Measurements from ENCODE around the gene CYBA. TPM values are rescaled to one million over a fixed set of nuclear protein-coding genes. Genes with fewer than 3 reads are reported as not detected.

The CYBA gene
- total and polyA plus RNA-seq, 2 donors (not counting 1 experiment from before 2014, with no cell fraction given): 701 to 1,336 TPM

DNA sequence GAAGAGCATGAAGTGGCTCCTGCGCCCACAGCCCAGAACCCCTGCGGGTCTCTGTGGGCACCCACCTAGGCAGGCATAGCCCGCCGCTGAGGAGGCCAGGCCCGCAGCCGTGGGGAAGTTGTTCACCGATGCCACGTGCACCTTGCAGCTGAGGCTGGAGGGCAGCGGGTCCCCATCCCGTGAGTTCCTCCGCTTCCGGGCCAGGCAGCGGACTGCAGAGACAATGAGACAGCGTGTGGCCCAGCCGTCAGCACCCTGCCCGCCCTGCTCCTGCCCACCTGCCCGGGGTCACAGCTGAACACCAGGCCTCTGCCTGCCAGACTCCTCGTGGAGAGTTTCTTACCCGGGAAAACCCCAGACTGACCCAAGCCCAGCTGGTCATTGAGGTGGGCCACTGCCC, 6.5 kb upstream of the CYBA start:
- peaks cover 50% of the 10 kb centered on the region for H3K79me2 ChIP-seq (ENCODE audit: control insufficient read depth, insufficient read depth, low read length)
- Mint-ChIP-seq H3K27ac (no peak overlapping the region), H3K27me3 (no peaks in the 10 kb centered on the region), H3K4me1 (peaks cover 20% of the 10 kb centered on the region), H3K9me3 (ENCODE audit: insufficient read depth) (no peaks in the 10 kb centered on the region), H3K4me3 (no peak overlapping the region)
- H3K4me1 ChIP-seq (ENCODE audit: control insufficient read depth in 2 of 2, insufficient read depth in 2 of 2, low read length in 2 of 2): peaks cover 15 to 26% of the 10 kb centered on the region in 2 donors
- DNase-seq (no peak), ATAC-seq (ENCODE audit: low read depth) (no peak)
- H3K27me3 ChIP-seq (replicated peaks in 1 of 4; ENCODE audit: control extremely low read depth in 1 of 4, control insufficient read depth in 3 of 4, insufficient read depth in 4 of 4, low read length in 3 of 4): no peaks in the 10 kb centered on the region
- peaks cover 0 to 17% of the 10 kb centered on the region in 2 experiments for H3K36me3 ChIP-seq (replicated peaks in 1 of 2; ENCODE audit: control extremely low read depth in 1 of 2, control insufficient read depth in 1 of 2, extremely low read depth in 1 of 2, insufficient read depth in 2 of 2, low read length in 1 of 2)
- no peak overlapping the region for H3K9ac ChIP-seq (ENCODE audit: low read length)
- H2AFZ ChIP-seq (ENCODE audit: insufficient read depth, low read depth, low read length, poor library complexity, severe bottlenecking): no peak overlapping the region
- ChIA-PET CTCF (interaction anchor here (0.9 kb wide), 1 partner anchor 117 kb away, joined by 3 read pairs; no protein-coding TSS in a partner anchor), POLR2A (no interaction called here)
- no peak overlapping the region for H3K4me2 ChIP-seq (replicated peaks; ENCODE audit: low read depth, low read length, poor library complexity, severe bottlenecking)
- no peaks in the 10 kb centered on the region for H4K20me1 ChIP-seq (ENCODE audit: control insufficient read depth, insufficient read depth, low read length, poor library complexity, severe bottlenecking)
- 95% methylated on average over 19 of the region's 19 CpGs for WGBS (ENCODE audit: insufficient coverage)
- H3K27ac ChIP-seq (ENCODE audit: low read length in 2 of 2): no peak overlapping the region
- intact Hi-C loops (cut with micrococcal nuclease): no loop called here
- TF ChIP-seq CTCF (IDR thresholded peaks at IDR 0.05) (no peak), EZH2 (IDR thresholded peaks at IDR 0.05; ENCODE audit: borderline replicate concordance, insufficient read depth, low read depth, low read length, poor library complexity, severe bottlenecking) (no peak)
- no peak overlapping the region for H3K4me3 ChIP-seq (ENCODE audit: control extremely low read depth in 1 of 5, extremely low read depth in 1 of 5, insufficient read depth in 1 of 5, low read depth in 2 of 5, low read length in 4 of 5)
- no peaks in the 10 kb centered on the region for H3K9me3 ChIP-seq (ENCODE audit: control extremely low read depth in 1 of 3, control insufficient read depth in 2 of 3, insufficient read depth in 1 of 3, low read length in 2 of 3)

DNA sequence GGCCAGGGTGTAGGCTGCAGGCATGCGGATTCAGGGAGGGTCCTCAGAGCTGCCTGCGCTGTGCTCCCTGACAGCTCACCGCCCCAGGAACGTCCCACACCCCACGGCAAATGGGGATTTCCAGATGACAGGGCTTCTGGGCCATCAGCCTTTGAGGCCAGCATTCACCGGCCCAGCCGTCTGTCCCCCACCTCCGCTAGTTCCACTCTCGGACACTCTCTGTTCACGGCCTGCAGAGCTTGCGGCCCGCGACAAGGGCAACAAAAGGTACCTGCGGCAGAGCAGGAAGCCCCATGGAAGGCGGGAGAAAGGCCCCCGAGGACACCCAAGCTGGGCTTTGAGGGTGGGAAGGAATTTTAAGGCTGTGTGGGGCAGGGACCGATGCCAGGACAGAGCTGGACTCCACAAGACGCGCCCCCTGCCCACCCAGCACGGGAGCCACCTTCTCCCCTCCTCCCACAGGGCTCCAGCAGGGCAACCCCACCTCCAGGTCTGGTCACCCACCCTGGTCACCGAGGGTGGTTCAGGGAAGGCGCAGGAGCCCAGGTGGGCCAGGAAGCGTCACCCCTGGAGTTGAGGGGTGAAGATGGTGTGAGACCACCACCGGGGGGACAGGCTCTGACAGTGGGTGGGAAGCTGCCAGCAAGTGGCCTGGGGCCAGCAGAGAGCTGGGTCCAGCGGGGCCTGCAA, 5.6 kb upstream of the CYBA start:
- Mint-ChIP-seq H3K27ac (no peak overlapping the region), H3K27me3 (no peaks in the 10 kb centered on the region), H3K4me3 (no peak overlapping the region), H3K9me3 (ENCODE audit: insufficient read depth) (no peaks in the 10 kb centered on the region), H3K4me1 (peaks cover 21% of the 10 kb centered on the region)
- H3K4me2 ChIP-seq (replicated peaks; ENCODE audit: low read depth, low read length, poor library complexity, severe bottlenecking): no peak overlapping the region
- intact Hi-C loops (cut with micrococcal nuclease): no loop called here
- no peaks in the 10 kb centered on the region for H3K9me3 ChIP-seq (ENCODE audit: control extremely low read depth in 1 of 3, control insufficient read depth in 2 of 3, insufficient read depth in 1 of 3, low read length in 2 of 3)
- 83% methylated on average over 16 of the region's 25 CpGs for WGBS (ENCODE audit: insufficient coverage)
- CTCF ChIA-PET: no interaction called here
- H3K4me1 ChIP-seq (ENCODE audit: control insufficient read depth in 2 of 2, insufficient read depth in 2 of 2, low read length in 2 of 2): peaks cover 16 to 28% of the 10 kb centered on the region in 2 donors
- H3K27ac ChIP-seq (ENCODE audit: low read length in 2 of 2): no peak overlapping the region
- H3K36me3 ChIP-seq (replicated peaks in 1 of 2; ENCODE audit: control extremely low read depth in 1 of 2, control insufficient read depth in 1 of 2, extremely low read depth in 1 of 2, insufficient read depth in 2 of 2, low read length in 1 of 2): peaks cover 0 to 18% of the 10 kb centered on the region in 2 experiments
- no peak overlapping the region for H3K4me3 ChIP-seq (ENCODE audit: control extremely low read depth in 1 of 5, extremely low read depth in 1 of 5, insufficient read depth in 1 of 5, low read depth in 2 of 5, low read length in 4 of 5)
- ATAC-seq (ENCODE audit: low read depth): no peak
- H3K9ac ChIP-seq (ENCODE audit: low read length): no peak overlapping the region
- POLR2A ChIA-PET: interaction anchor here (0.7 kb wide), 1 partner anchor 65 kb away, joined by 5 read pairs; no protein-coding TSS in a partner anchor
- DNase-seq: no peak
- peaks cover 45% of the 10 kb centered on the region for H3K79me2 ChIP-seq (ENCODE audit: control insufficient read depth, insufficient read depth, low read length)
- H4K20me1 ChIP-seq (ENCODE audit: control insufficient read depth, insufficient read depth, low read length, poor library complexity, severe bottlenecking): no peaks in the 10 kb centered on the region
- H3K27me3 ChIP-seq (replicated peaks in 1 of 4; ENCODE audit: control extremely low read depth in 1 of 4, control insufficient read depth in 3 of 4, insufficient read depth in 4 of 4, low read length in 3 of 4): no peaks in the 10 kb centered on the region
- H2AFZ ChIP-seq (ENCODE audit: insufficient read depth, low read depth, low read length, poor library complexity, severe bottlenecking): no peak overlapping the region
- TF ChIP-seq EZH2 (IDR thresholded peaks at IDR 0.05; ENCODE audit: borderline replicate concordance, insufficient read depth, low read depth, low read length, poor library complexity, severe bottlenecking) (no peak), CTCF (IDR thresholded peaks at IDR 0.05) (no peak)
